HepG2 (cell line): ENCODE results near the gene PLXDC2. TPM values are rescaled to one million over a fixed set of nuclear protein-coding genes. Genes with fewer than 3 reads are reported as not detected.

Source experiments
- ATAC-seq: fragments of 200-7000 bp; cut with Tn5 transposase; 3 replicates; pipeline ENCODE4 v1.9.1; 2020; ENCODE audit warnings: mild to moderate bottlenecking, moderate library complexity
- BruUV-seq: library from RNA; stranded (reverse); fragments of 400-500 nt; replicated peaks from 2 replicates; lab custom pipeline; 2021; lab: Mats Ljungman, UMichigan
- CTCF ChIA-PET: fragments of 300-600 bp; formaldehyde crosslinking; extraction: SDS; loops from one replicate; lab custom pipeline; 2021; ENCODE audit warnings: low total read pairs, inconsistent platforms, low intra/inter-chr PET ratio; lab: Yijun Ruan, JAX
- POLR2A ChIA-PET: fragments of 350-600 bp; sonication (Branson Sonifier 250); formaldehyde crosslinking; loops from one replicate; lab custom pipeline; 2020; ENCODE audit warnings: antibody characterized with exemption, inconsistent platforms; lab: Yijun Ruan, JAX
- DNase-seq: peaks from one replicate; pipeline ENCODE4 v3.0.0-alpha.2; 2015; ENCODE audit warnings: low spot score
- FAIRE-seq: peaks from 3 replicates; lab custom pipeline; 2011; peaks lifted over from hg19 to GRCh38; lab: Jason Lieb, UNC
- H2AFZ ChIP-seq: one replicate; pipeline ENCODE4 v1.6.1; 2011; ENCODE audit warnings: low read length, inconsistent platforms
- H3K27ac ChIP-seq: fragments of 300-600 bp; 3 replicates; pipeline ENCODE4 v1.8.0; 2011; ENCODE audit warnings: mixed run types, mild to moderate bottlenecking, mixed read lengths, low read length, inconsistent platforms; ENCODE audit not compliant: insufficient read depth; ENCODE audit errors: extremely low read length
- H3K27me3 ChIP-seq, 2 experiments: fragments of 200-600 bp in 1 of 2; 2 replicates in 1 of 2; 3 replicates in 1 of 2; pipeline versions ENCODE4 v1.6.0 to v1.8.0; 2011; ENCODE audit warnings: low read length in 2 of 2, mild to moderate bottlenecking in 2 of 2, moderate library complexity in 2 of 2, inconsistent platforms in 1 of 2; ENCODE audit not compliant: insufficient read depth in 2 of 2, control insufficient read depth in 1 of 2
- H3K36me3 ChIP-seq, 2 experiments: fragments of 200-600 bp in 1 of 2; replicated peaks in 1 of 2; 2 replicates in 1 of 2; 3 replicates in 1 of 2; pipeline versions ENCODE4 v1.5.1 to v1.8.0; 2011; ENCODE audit warnings: low read length in 2 of 2, inconsistent platforms in 1 of 2; ENCODE audit not compliant: insufficient read depth in 2 of 2, control insufficient read depth in 1 of 2
- H3K4me1 ChIP-seq: 2 replicates; pipeline ENCODE4 v1.5.1; 2012; ENCODE audit warnings: low read length, inconsistent platforms; ENCODE audit not compliant: insufficient read depth
- H3K4me2 ChIP-seq: 2 replicates; pipeline ENCODE4 v1.6.0; 2011; ENCODE audit warnings: low read depth, low read length, inconsistent platforms
- H3K4me3 ChIP-seq, 3 experiments: fragments of 200-600 bp in 1 of 3; sonication (generic), shearing (Covaris generic) in 1 of 3; replicated peaks in 1 of 3; 2 replicates each; pipeline ENCODE4 v1.5.1; 2011 to 2016; ENCODE audit warnings: low read length in 3 of 3, inconsistent platforms in 2 of 3, low read depth in 2 of 3, mild to moderate bottlenecking in 2 of 3, control low read depth in 1 of 3, mixed read lengths in 1 of 3; ENCODE audit not compliant: insufficient read depth in 1 of 3
- H3K79me2 ChIP-seq: one replicate; pipeline ENCODE4 v1.6.1; 2011; ENCODE audit warnings: low read length, inconsistent platforms; ENCODE audit not compliant: insufficient read depth
- H3K9ac ChIP-seq: 2 replicates; pipeline ENCODE4 v1.6.0; 2011; ENCODE audit warnings: mild to moderate bottlenecking, low read depth, low read length, inconsistent platforms; ENCODE audit not compliant: insufficient read depth
- H3K9me3 ChIP-seq: 2 replicates; pipeline ENCODE4 v1.5.1; 2012; ENCODE audit warnings: mild to moderate bottlenecking, low read length
- H4K20me1 ChIP-seq: 2 replicates; pipeline ENCODE4 v1.6.0; 2011; ENCODE audit warnings: inconsistent platforms, mild to moderate bottlenecking, low read length, moderate library complexity; ENCODE audit not compliant: insufficient read depth
- DR1 ChIP-seq: sonication (generic); formaldehyde crosslinking; IDR thresholded peaks from 2 replicates; pipeline ENCODE4 v1.8.0; 2021; ENCODE audit warnings: mild to moderate bottlenecking, missing genetic modification reagents, inconsistent platforms
- MYC ChIP-seq: sonication (generic); formaldehyde crosslinking; IDR thresholded peaks from 2 replicates; pipeline ENCODE4 v1.9.0; 2021; ENCODE audit warnings: missing genetic modification reagents, borderline replicate concordance
- NFYC ChIP-seq: IDR thresholded peaks from 2 replicates; pipeline ENCODE4 v1.6.1; 2016; ENCODE audit warnings: missing genetic modification reagents, missing compliant biosample characterization
- PAF1 ChIP-seq: IDR thresholded peaks from 2 replicates; pipeline ENCODE4 v1.6.1; 2016; ENCODE audit warnings: missing genetic modification reagents, missing compliant biosample characterization
- PHF5A ChIP-seq: IDR thresholded peaks from one replicate; pipeline ENCODE4 v1.6.1; 2018; ENCODE audit warnings: low read depth, missing genetic modification reagents; ENCODE audit not compliant: unreplicated experiment
- SIX1 ChIP-seq: sonication (generic); formaldehyde crosslinking; IDR thresholded peaks from 2 replicates; pipeline ENCODE4 v1.4.0; 2020; ENCODE audit warnings: missing genetic modification reagents, borderline replicate concordance
- TP53 ChIP-seq: sonication (generic); formaldehyde crosslinking; conservative IDR thresholded peaks from 2 replicates; pipeline ENCODE4 v1.4.0; 2020; ENCODE audit warnings: missing genetic modification reagents
- ZBTB21 ChIP-seq: sonication (generic); formaldehyde crosslinking; IDR thresholded peaks from 2 replicates; pipeline ENCODE4 v1.4.0; 2020; ENCODE audit warnings: missing genetic modification reagents
- ZNF234 ChIP-seq: sonication (generic); formaldehyde crosslinking; conservative IDR thresholded peaks from 2 replicates; pipeline ENCODE4 v1.5.1; 2020; ENCODE audit warnings: mild to moderate bottlenecking, missing genetic modification reagents
- ZNF501 ChIP-seq: sonication (generic); formaldehyde crosslinking; IDR thresholded peaks from 2 replicates; pipeline ENCODE4 v1.5.1; 2020; ENCODE audit warnings: mild to moderate bottlenecking, moderate library complexity, missing genetic modification reagents
- ZNF569 ChIP-seq: sonication (generic); formaldehyde crosslinking; IDR thresholded peaks from 2 replicates; pipeline ENCODE4 v1.5.0; 2020; ENCODE audit warnings: mild to moderate bottlenecking, missing genetic modification reagents, moderate library complexity, borderline replicate concordance
- ZNF652 ChIP-seq: IDR thresholded peaks from 2 replicates; pipeline ENCODE4 v1.6.1; 2016; ENCODE audit warnings: low read depth, borderline replicate concordance
- WGBS: methylation state at CpG from one replicate; pipeline ENCODE4 v1.1.6; 2017; ENCODE audit warnings: low lambda C conversion rate; 5-methylcytosine and 5-hydroxymethylcytosine counted together
- in situ Hi-C: cut with HindIII; loops from 2 replicates; pipeline ENCODE4 v1.10.0; 2017; ENCODE audit warnings: low pct_unique_long_range_greater_than_20kb; ENCODE audit not compliant: extremely low pct_ligation_motif_present
- intact Hi-C: fragments of 100-400 bp; cut with micrococcal nuclease; formaldehyde crosslinking; loops from one replicate; pipeline ENCODE4 v1.10.0; 2022; ENCODE audit not compliant: unreplicated experiment
- polyA plus RNA-seq, 8 experiments: library from polyadenylated mRNA; depleted of rRNA in 3 of 8; stranded (reverse) in 7 of 8; unstranded in 1 of 8; fragments of >200 nt; fragmentation: Illumina TruSeq in 4 of 8; extraction: Trizol in 4 of 8; gene quantifications; 2 replicates each; pipeline versions ENCODE4 v1.2.1 to v1.2.3, GENCODE V29; 2011 to 2016; ENCODE audit warnings: low read depth in 4 of 8, missing spikeins in 1 of 8, mixed read lengths in 1 of 8; ENCODE audit not compliant: insufficient read depth in 1 of 8
- total RNA-seq, 5 experiments: library from RNA; depleted of rRNA; stranded (reverse); fragments of >200 nt; fragmentation: Illumina TruSeq; extraction: Trizol; gene quantifications; 2 replicates each; pipeline ENCODE4 v1.2.3, GENCODE V29; 2016; ENCODE audit warnings: low read depth in 1 of 5
- TF ChIP-seq, protein P1 (sequence below), 2 experiments: sonication (generic) in 1 of 2; formaldehyde crosslinking in 1 of 2; IDR thresholded peaks; 2 replicates each; pipeline versions ENCODE4 v1.4.0 to v1.6.1; 2016 to 2020; ENCODE audit warnings: borderline replicate concordance in 1 of 2, low read depth in 1 of 2, mild to moderate bottlenecking in 1 of 2, missing genetic modification reagents in 1 of 2
- TF ChIP-seq, protein P2 (sequence below): sonication (generic); formaldehyde crosslinking; IDR thresholded peaks from 2 replicates; pipeline ENCODE4 v1.4.0; 2020; ENCODE audit warnings: missing genetic modification reagents

Gene PLXDC2
- total and polyA plus RNA-seq, 2 of the 13 experiments (the other 11 are each of a cell fraction or from before 2014, with no cell fraction given) = 2.1 to 2.4 TPM

- Histone ChIP-seq H3K4me3 (no peak overlapping the region), H3K79me2 (no peaks in the 10 kb centered on the region), H3K27me3 (no peaks in the 10 kb centered on the region), H4K20me1 (no peaks in the 10 kb centered on the region), H3K36me3 (no peaks in the 10 kb centered on the region), H2AFZ (no peak overlapping the region), H3K9me3 (no peaks in the 10 kb centered on the region), H3K4me2 (no peak overlapping the region), H3K4me1 (no peaks in the 10 kb centered on the region), H3K27ac (no peak overlapping the region), H3K9ac (no peak overlapping the region)
- no peak for FAIRE-seq
- BruUV-seq = no TSS peak
- DNase-seq = no peak
- intact Hi-C loops (no loop called here), in situ Hi-C loops (no loop called here)
- ChIA-PET CTCF (no interaction called here), POLR2A (no interaction called here)
- TF ChIP-seq PAF1 (CRISPR knock-in tag) = no peak
- TF ChIP-seq ZNF569 (CRISPR knock-in tag) = no peak
- no peak for TF ChIP-seq ZBTB21 (CRISPR knock-in tag)
- no peak for TF ChIP-seq SIX1 (CRISPR knock-in tag)
- no peak for TF ChIP-seq PHF5A
- TF ChIP-seq, protein P1, sequence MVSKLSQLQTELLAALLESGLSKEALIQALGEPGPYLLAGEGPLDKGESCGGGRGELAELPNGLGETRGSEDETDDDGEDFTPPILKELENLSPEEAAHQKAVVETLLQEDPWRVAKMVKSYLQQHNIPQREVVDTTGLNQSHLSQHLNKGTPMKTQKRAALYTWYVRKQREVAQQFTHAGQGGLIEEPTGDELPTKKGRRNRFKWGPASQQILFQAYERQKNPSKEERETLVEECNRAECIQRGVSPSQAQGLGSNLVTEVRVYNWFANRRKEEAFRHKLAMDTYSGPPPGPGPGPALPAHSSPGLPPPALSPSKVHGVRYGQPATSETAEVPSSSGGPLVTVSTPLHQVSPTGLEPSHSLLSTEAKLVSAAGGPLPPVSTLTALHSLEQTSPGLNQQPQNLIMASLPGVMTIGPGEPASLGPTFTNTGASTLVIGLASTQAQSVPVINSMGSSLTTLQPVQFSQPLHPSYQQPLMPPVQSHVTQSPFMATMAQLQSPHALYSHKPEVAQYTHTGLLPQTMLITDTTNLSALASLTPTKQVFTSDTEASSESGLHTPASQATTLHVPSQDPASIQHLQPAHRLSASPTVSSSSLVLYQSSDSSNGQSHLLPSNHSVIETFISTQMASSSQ (IDR thresholded peaks at IDR 0.05; ENCODE audit: low read depth) = no peak
- TF ChIP-seq, protein P1 (CRISPR knock-in tag; IDR thresholded peaks at IDR 0.05; ENCODE audit: borderline replicate concordance) = no peak
- TF ChIP-seq DR1 (CRISPR knock-in tag) = no peak
- TF ChIP-seq TP53 (CRISPR knock-in tag) = no peak
- no peak for TF ChIP-seq ZNF501
- TF ChIP-seq, protein P2, sequence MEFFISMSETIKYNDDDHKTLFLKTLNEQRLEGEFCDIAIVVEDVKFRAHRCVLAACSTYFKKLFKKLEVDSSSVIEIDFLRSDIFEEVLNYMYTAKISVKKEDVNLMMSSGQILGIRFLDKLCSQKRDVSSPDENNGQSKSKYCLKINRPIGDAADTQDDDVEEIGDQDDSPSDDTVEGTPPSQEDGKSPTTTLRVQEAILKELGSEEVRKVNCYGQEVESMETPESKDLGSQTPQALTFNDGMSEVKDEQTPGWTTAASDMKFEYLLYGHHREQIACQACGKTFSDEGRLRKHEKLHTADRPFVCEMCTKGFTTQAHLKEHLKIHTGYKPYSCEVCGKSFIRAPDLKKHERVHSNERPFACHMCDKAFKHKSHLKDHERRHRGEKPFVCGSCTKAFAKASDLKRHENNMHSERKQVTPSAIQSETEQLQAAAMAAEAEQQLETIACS (CRISPR knock-in tag) = no peak
- TF ChIP-seq NFYC = no peak
- TF ChIP-seq ZNF234 (CRISPR knock-in tag) = no peak
- TF ChIP-seq ZNF652 = no peak
- no peak for TF ChIP-seq MYC (CRISPR knock-in tag)
- no peak for ATAC-seq
- 26% methylated on average over 2 of the region's 2 CpGs for WGBS
Observed at GRCh38 chr10:19902456-19902855, 86.2 kb downstream of the PLXDC2 start.
